WTC11 (cell line): ENCODE data around the gene PNCK. TPM values are rescaled to one million over a fixed set of nuclear protein-coding genes. Genes with fewer than 3 reads are reported as not detected.

Experiments used
- ESRRA ChIP-seq: sonication (generic); formaldehyde crosslinking; IDR thresholded peaks from 2 replicates; pipeline ENCODE4 v1.8.1; 2022; ENCODE audit warnings: mild to moderate bottlenecking, missing genetic modification reagents, borderline replicate concordance
- IRF2 ChIP-seq: sonication (generic); formaldehyde crosslinking; IDR thresholded peaks from 2 replicates; pipeline ENCODE4 v1.8.0; 2022; ENCODE audit warnings: low read depth, missing genetic modification reagents, borderline replicate concordance
- ZNF425 ChIP-seq: fragments of 250-450 bp; sonication (Bioruptor Pico); conservative IDR thresholded peaks from 2 replicates; pipeline ENCODE4 v1.9.0; 2021; ENCODE audit warnings: mild to moderate bottlenecking
- ZNF671 ChIP-seq: fragments of 250-450 bp; sonication (Bioruptor Pico); IDR thresholded peaks from 2 replicates; pipeline ENCODE4 v1.8.0; 2021; ENCODE audit warnings: mild to moderate bottlenecking
- total RNA-seq: library from RNA; stranded (reverse); gene quantifications from 3 replicates; pipeline ENCODE4 v1.2.3, GENCODE V29; 2021
- TF ChIP-seq, protein P1 (sequence below): sonication (generic); formaldehyde crosslinking; IDR thresholded peaks from 2 replicates; pipeline ENCODE4 v1.8.1; 2022; ENCODE audit warnings: low read depth, mild to moderate bottlenecking, moderate library complexity, missing genetic modification reagents, borderline replicate concordance
- TF ChIP-seq, protein P2 (sequence below): sonication (generic); formaldehyde crosslinking; IDR thresholded peaks from 2 replicates; pipeline ENCODE4 v1.8.0; 2023; ENCODE audit warnings: missing genetic modification reagents

PNCK gene
- total RNA-seq, 1 experiment from 2014 or later = 8.6 TPM

DNA sequence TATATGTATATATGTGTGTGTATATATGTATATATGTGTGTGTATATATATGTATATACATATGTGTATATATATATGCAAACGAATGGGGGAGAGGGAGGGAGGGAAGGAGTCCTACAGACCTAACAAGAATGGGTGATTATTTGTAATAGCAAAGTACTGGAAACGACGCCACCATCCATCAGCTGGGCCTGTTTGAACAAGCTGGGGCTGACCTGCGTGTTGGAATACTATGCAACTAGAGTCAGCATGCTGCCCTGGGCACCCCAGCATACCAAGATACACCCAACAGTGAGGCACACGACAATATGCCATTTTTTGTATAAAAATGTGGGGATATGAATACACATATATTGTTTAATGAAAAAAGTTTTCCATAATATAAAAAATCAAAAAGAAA lies 53.0 kb downstream of the PNCK start (continued):
- TF ChIP-seq, protein P1, sequence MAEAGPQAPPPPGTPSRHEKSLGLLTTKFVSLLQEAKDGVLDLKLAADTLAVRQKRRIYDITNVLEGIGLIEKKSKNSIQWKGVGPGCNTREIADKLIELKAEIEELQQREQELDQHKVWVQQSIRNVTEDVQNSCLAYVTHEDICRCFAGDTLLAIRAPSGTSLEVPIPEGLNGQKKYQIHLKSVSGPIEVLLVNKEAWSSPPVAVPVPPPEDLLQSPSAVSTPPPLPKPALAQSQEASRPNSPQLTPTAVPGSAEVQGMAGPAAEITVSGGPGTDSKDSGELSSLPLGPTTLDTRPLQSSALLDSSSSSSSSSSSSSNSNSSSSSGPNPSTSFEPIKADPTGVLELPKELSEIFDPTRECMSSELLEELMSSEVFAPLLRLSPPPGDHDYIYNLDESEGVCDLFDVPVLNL (CRISPR knock-in tag) = no peak
- no peak for TF ChIP-seq ZNF425 (CRISPR knock-in tag)
- TF ChIP-seq ESRRA (CRISPR knock-in tag) = no peak
- TF ChIP-seq, protein P2, sequence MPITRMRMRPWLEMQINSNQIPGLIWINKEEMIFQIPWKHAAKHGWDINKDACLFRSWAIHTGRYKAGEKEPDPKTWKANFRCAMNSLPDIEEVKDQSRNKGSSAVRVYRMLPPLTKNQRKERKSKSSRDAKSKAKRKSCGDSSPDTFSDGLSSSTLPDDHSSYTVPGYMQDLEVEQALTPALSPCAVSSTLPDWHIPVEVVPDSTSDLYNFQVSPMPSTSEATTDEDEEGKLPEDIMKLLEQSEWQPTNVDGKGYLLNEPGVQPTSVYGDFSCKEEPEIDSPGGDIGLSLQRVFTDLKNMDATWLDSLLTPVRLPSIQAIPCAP (CRISPR knock-in tag) = no peak
- TF ChIP-seq ZNF671 (CRISPR knock-in tag) = no peak
- TF ChIP-seq IRF2 (CRISPR knock-in tag) = no peak
- TF ChIP-seq, all 79 proteins: peak for 0

Other genes starting within 250 kb of the PNCK start
- 0.78 to 1.5 TPM (median 1.0 TPM) in 3 replicates for gene TREX2, start 227.8 kb downstream of the PNCK start, total RNA-seq
- 46.5 to 52.9 TPM (median 52.2 TPM) in 3 replicates for gene HAUS7, start 203.2 kb downstream of the PNCK start, total RNA-seq
- 1.8 to 3.7 TPM (median 3.2 TPM) in 3 replicates for gene BGN, start 178.8 kb downstream of the PNCK start, total RNA-seq
- gene ATP2B3, start 156.2 kb downstream of the PNCK start, total RNA-seq = 0.28 to 0.32 TPM (median 0.30 TPM) in 3 replicates
- 15.2 to 17.4 TPM (median 15.4 TPM) in 3 replicates for gene CCNQ, start 74.7 kb downstream of the PNCK start, total RNA-seq
- 2.5 to 2.8 TPM (median 2.5 TPM) in 3 replicates for gene DUSP9, start 26.6 kb downstream of the PNCK start, total RNA-seq
- 102 to 112 TPM (median 110 TPM) in 3 replicates for gene SLC6A8, start 14.1 kb upstream of the PNCK start, total RNA-seq
- gene BCAP31, start 50.6 kb upstream of the PNCK start, total RNA-seq = 142 to 150 TPM (median 144 TPM) in 3 replicates
- gene ABCD1, start 51.0 kb upstream of the PNCK start, total RNA-seq = 9.1 to 10.4 TPM (median 9.5 TPM) in 3 replicates
- 2.5 to 4.2 TPM (median 2.9 TPM) in 3 replicates for gene PLXNB3, start 90.4 kb upstream of the PNCK start, total RNA-seq
- not detected in 3 replicates for gene SRPK3, start 107.2 kb upstream of the PNCK start, total RNA-seq
- 50.4 to 52.9 TPM (median 52.4 TPM) in 3 replicates for gene IDH3G, start 120.6 kb upstream of the PNCK start, total RNA-seq
- 203 to 237 TPM (median 232 TPM) in 3 replicates for gene SSR4, start 120.9 kb upstream of the PNCK start, total RNA-seq
- 120 to 175 TPM (median 161 TPM) in 3 replicates for gene PDZD4, start 156.7 kb upstream of the PNCK start, total RNA-seq
- gene L1CAM, start 212.4 kb upstream of the PNCK start, total RNA-seq = 40.2 to 55.2 TPM (median 49.4 TPM) in 3 replicates
- 0.11 TPM in 1 of 3 replicates, not detected in the others for gene AVPR2, start 230.9 kb upstream of the PNCK start, total RNA-seq